Fibroblast of gingiva (primary cell): ENCODE data around the gene EML3.
A peak's percentile ranks its signal among the peaks of the same experiment; 100 is the strongest.
"Not testable (repeated sequence)": the region's sequence is repeated elsewhere in the genome, so short reads cannot be mapped to it uniquely, and the experiment has no call there.

Experiments used
- DNase-seq: peaks from one replicate; pipeline ENCODE4 v3.0.0-alpha.2; 2011; ENCODE audit warnings: low read depth

Gene EML3

GRCh38 chr11:62612366-62613290 is at the start of gene EML3, which contains the start of gene ROM1:
TSS of gene EML3 (minus strand) at chr11:62612775. CDS start at chr11:62612457, 318 bp downstream.
TSS of gene ROM1 (plus strand) at chr11:62613257. CDS start at chr11:62613282, 25 bp downstream.
- DNase-seq: peak; percentile 97

- no peak for DNase-seq
Observed at GRCh38 chr11:62656796-62657429, 44.3 kb upstream of the EML3 start.

GRCh38 chr11:62654297-62654696 is 41.7 kb upstream of the EML3 start:
- DNase-seq: no peak

- DNase-seq: no peak
Observed at GRCh38 chr11:62652161-62653006, 39.8 kb upstream of the EML3 start.

GRCh38 chr11:62650283-62650682 is 37.7 kb upstream of the EML3 start:
- not testable (repeated sequence) for DNase-seq

- no peak for DNase-seq
Observed at GRCh38 chr11:62649486-62649885, 36.9 kb upstream of the EML3 start.

GRCh38 chr11:62648967-62649364 is 36.4 kb upstream of the EML3 start:
- no peak for DNase-seq

GRCh38 chr11:62648185-62648966 is 35.8 kb upstream of the EML3 start:
- no peak for DNase-seq

- no peak for DNase-seq
Observed at GRCh38 chr11:62647609-62648005, 35.0 kb upstream of the EML3 start.

- DNase-seq: no peak
Observed at GRCh38 chr11:62646825-62647608, 34.4 kb upstream of the EML3 start.

- peak; percentile 97 for DNase-seq
Observed at GRCh38 chr11:62645946-62646824, 33.6 kb upstream of the EML3 start, which contains the start of gene GANAB. TSS of gene GANAB (minus strand) at chr11:62646613. CDS start at chr11:62646599, 14 bp downstream.

- no peak for DNase-seq
Observed at GRCh38 chr11:62645671-62645945, 33.0 kb upstream of the EML3 start.

GRCh38 chr11:62644220-62644619 is 31.6 kb upstream of the EML3 start:
- DNase-seq: no peak

- no peak for DNase-seq
Observed at GRCh38 chr11:62632492-62632891, 19.9 kb upstream of the EML3 start.

GRCh38 chr11:62627713-62628112 is 15.1 kb upstream of the EML3 start:
- no peak for DNase-seq

- no peak for DNase-seq
Observed at GRCh38 chr11:62622476-62623089, 10.0 kb upstream of the EML3 start.

GRCh38 chr11:62621567-62622470 is 9.2 kb upstream of the EML3 start, which contains the start of gene B3GAT3:
TSS of gene B3GAT3 (minus strand) at chr11:62621986. CDS start at chr11:62621947, 39 bp downstream.
- DNase-seq: peak; percentile 99

GRCh38 chr11:62621027-62621566 is 8.5 kb upstream of the EML3 start:
- no peak for DNase-seq
